ES-I3 (cell line): ENCODE results near the gene HIRIP3.

Source experiments
- H3K36me3 ChIP-seq: 2 replicates; pipeline ENCODE4 v1.6.1; 2013; ENCODE audit warnings: mild to moderate bottlenecking, low read length, control low read depth, moderate library complexity; ENCODE audit not compliant: insufficient read depth
- H3K4me1 ChIP-seq: 2 replicates; pipeline ENCODE4 v1.6.1; 2013; ENCODE audit warnings: mild to moderate bottlenecking, control low read depth, low read length; ENCODE audit not compliant: insufficient read depth
- H3K9ac ChIP-seq: 2 replicates; pipeline ENCODE4 v1.6.1; 2013; ENCODE audit warnings: low read depth, mild to moderate bottlenecking, low read length, moderate library complexity
- H3K9me3 ChIP-seq: 2 replicates; pipeline ENCODE4 v1.6.1; 2013; ENCODE audit warnings: mild to moderate bottlenecking, low read length, moderate library complexity; ENCODE audit not compliant: control insufficient read depth, insufficient read depth

HIRIP3 gene

GRCh38 chr16:29958756-29959155, 36.7 kb downstream of the HIRIP3 start:
- H3K4me1 ChIP-seq: 0 out of 2 replicates have a peak, but pooled peaks cover 3% of the 10 kb centered on the region
- H3K9ac ChIP-seq: no peak overlapping the region
- no peaks in the 10 kb centered on the region for H3K9me3 ChIP-seq
- H3K36me3 ChIP-seq: no peaks in the 10 kb centered on the region

GRCh38 chr16:29951625-29952365, 43.6 kb downstream of the HIRIP3 start:
- H3K36me3 ChIP-seq: no peaks in the 10 kb centered on the region
- H3K9ac ChIP-seq: no peak overlapping the region
- H3K4me1 ChIP-seq: peaks cover 6% of the 10 kb centered on the region
- H3K9me3 ChIP-seq: no peaks in the 10 kb centered on the region

- no peaks in the 10 kb centered on the region for H3K36me3 ChIP-seq
- peaks cover 6% of the 10 kb centered on the region for H3K4me1 ChIP-seq
- no peaks in the 10 kb centered on the region for H3K9me3 ChIP-seq
- H3K9ac ChIP-seq: no peak overlapping the region
Observed at GRCh38 chr16:29950806-29951461, 44.5 kb downstream of the HIRIP3 start.

GRCh38 chr16:29947897-29948296, 47.5 kb downstream of the HIRIP3 start:
- Histone ChIP-seq H3K36me3 (no peaks in the 10 kb centered on the region), H3K9me3 (no peaks in the 10 kb centered on the region), H3K4me1 (peaks cover 6% of the 10 kb centered on the region), H3K9ac (no peak overlapping the region)

GRCh38 chr16:29943846-29944799, 51.3 kb downstream of the HIRIP3 start:
- no peaks in the 10 kb centered on the region for H3K4me1 ChIP-seq
- H3K9ac ChIP-seq: no peak overlapping the region
- no peaks in the 10 kb centered on the region for H3K9me3 ChIP-seq
- no peaks in the 10 kb centered on the region for H3K36me3 ChIP-seq
